ENCODE results near the gene PTGDS. TPM values are rescaled to one million over a fixed set of nuclear protein-coding genes. Genes with fewer than 3 reads are reported as not detected.
"Not testable (repeated sequence)": the region's sequence is repeated elsewhere in the genome, so short reads cannot be mapped to it uniquely, and the experiment has no call there.

PTGDS gene
- total and polyA plus RNA-seq, 12 donors = 1.1 to 812 (median 219) TPM

DNA sequence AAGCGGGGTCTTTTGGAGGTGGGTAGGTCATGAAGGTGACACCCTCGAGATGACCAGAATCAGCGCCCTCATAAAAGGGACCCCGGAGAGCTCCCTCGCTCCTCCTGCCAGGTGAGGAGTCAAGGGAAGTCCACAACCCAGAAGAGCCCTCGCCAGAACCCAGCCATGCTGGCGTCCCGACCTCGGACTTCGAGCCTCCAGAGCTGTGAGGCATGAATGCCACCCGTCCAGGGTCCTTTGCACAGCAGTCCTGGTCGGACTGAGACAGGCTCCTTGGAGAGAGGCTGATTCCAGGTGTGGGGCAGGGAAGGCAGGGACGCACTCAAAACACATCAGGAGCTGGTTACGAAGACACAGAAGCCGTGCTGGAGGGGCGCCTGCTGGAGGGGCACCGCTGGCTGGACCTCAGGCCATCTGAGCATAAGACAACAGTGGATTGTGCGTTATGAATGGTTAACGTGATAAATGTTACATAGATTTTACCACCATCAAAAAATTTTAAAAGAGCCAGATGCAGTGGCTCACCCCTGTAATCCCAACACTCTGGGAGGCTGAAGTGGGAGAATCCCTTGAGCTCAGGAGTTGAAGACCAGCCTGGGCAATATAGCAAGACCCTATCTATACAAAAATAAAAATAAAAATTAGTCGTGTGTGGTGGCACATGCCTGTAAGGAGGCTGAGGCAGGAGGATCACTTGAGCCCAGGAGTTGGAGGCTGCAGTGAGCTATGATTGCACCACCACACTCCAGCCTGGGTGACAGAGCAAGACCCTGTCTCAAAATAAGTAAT is 24.7 kb downstream of the PTGDS start:
- intact Hi-C loops (cut with DNase I) = no loop called here
- TF ChIP-seq CTCF (IDR thresholded peaks at IDR 0.05) (no peak), POLR2A (IDR thresholded peaks at IDR 0.05) (no peak)
- no peak for DNase-seq

DNA sequence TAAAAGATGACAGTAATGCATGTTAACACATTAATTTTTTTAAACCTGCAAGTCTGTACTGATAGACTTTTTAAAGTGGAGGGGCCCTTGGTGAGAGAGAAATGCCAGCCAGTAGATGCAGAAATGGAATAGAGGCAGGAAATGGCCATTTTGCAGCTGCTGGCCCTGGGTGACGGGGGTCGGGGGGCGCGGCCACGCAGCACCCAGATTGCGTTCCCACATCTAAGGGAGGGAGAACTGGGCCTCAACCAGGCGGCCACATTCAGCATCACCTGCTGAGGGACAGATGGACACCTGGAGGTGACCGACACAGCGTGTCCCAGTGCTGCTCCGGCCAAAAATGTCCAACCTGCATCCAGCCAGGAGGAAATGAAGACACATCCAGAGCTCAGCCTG is 25.3 kb downstream of the PTGDS start:
- WGBS, 4 donors = 79 to 84% (median 79%) methylated on average over 7 to 10 of the region's 10 CpGs
- H3K27me3 ChIP-seq = no peaks in the 10 kb centered on the region
- H3K9me3 ChIP-seq (replicated peaks in 1 of 3) = no peaks in the 10 kb centered on the region
- no peak overlapping the region for H3K27ac ChIP-seq
- no peaks in the 10 kb centered on the region for H3K4me1 ChIP-seq (replicated peaks in 1 of 2)
- H3K36me3 ChIP-seq (replicated peaks in 1 of 2) = no peaks in the 10 kb centered on the region
- DNase-seq = no peak
- no peak for TF ChIP-seq POLR2A (IDR thresholded peaks at IDR 0.05)
- TF ChIP-seq CTCF (IDR thresholded peaks at IDR 0.05) = no peak
- intact Hi-C loops (cut with DNase I) = no loop called here
- no peak overlapping the region for H3K4me3 ChIP-seq

More for the DNA sequence above, 24.7 kb downstream of the PTGDS start:
- 83 to 88% (median 85%) methylated on average over 13 to 20 of the region's 20 CpGs for WGBS, 4 donors
- no peaks in the 10 kb centered on the region for H3K36me3 ChIP-seq (replicated peaks in 1 of 2)
- no peak overlapping the region for H3K4me3 ChIP-seq
- no peaks in the 10 kb centered on the region for H3K27me3 ChIP-seq
- no peaks in the 10 kb centered on the region for H3K9me3 ChIP-seq (replicated peaks in 1 of 3)
- H3K27ac ChIP-seq = no peak overlapping the region
- H3K4me1 ChIP-seq (replicated peaks in 1 of 2) = no peaks in the 10 kb centered on the region

GRCh38 chr9:137004285-137004684 is 27.0 kb downstream of the PTGDS start:
- H3K4me1 ChIP-seq (replicated peaks in 1 of 2); intact Hi-C loops (cut with DNase I); H3K36me3 ChIP-seq (replicated peaks in 1 of 2); H3K27ac ChIP-seq; H3K4me3 ChIP-seq; H3K27me3 ChIP-seq; H3K9me3 ChIP-seq (replicated peaks in 1 of 3): not testable (repeated sequence)
- peak in 2 of 7 donors; percentile 41 to 67 for DNase-seq
- WGBS, 4 donors = 37 to 93% (median 38%) methylated on average over 4 to 17 of the region's 17 CpGs
- TF ChIP-seq CTCF (IDR thresholded peaks at IDR 0.05) = peak in 5 of 6 experiments; percentile 21 to 63 (median 54)

GRCh38 chr9:137006116-137007003 is 29.1 kb downstream of the PTGDS start:
- intact Hi-C loops (cut with DNase I) = no loop called here
- Histone ChIP-seq H3K9me3 (replicated peaks in 1 of 3) (no peaks in the 10 kb centered on the region), H3K27me3 (no peaks in the 10 kb centered on the region), H3K4me1 (replicated peaks in 1 of 2) (no peaks in the 10 kb centered on the region), H3K36me3 (replicated peaks in 1 of 2) (peaks cover 0 to 8% of the 10 kb centered on the region in 2 donors), H3K27ac (no peak overlapping the region), H3K4me3 (no peak overlapping the region)
- TF ChIP-seq CTCF (IDR thresholded peaks at IDR 0.05) (no peak), POLR2A (IDR thresholded peaks at IDR 0.05) (no peak)
- 65 to 70% (median 66%) methylated on average over 18 to 24 of the region's 24 CpGs for WGBS, 4 donors
- DNase-seq = no peak

All from adrenal gland (tissue), 12 donors.